Measurements from ENCODE around the gene ZFAND3.
"Not testable (repeated sequence)": the region's sequence is repeated elsewhere in the genome, so short reads cannot be mapped to it uniquely, and the experiment has no call there.

The ZFAND3 gene

DNA sequence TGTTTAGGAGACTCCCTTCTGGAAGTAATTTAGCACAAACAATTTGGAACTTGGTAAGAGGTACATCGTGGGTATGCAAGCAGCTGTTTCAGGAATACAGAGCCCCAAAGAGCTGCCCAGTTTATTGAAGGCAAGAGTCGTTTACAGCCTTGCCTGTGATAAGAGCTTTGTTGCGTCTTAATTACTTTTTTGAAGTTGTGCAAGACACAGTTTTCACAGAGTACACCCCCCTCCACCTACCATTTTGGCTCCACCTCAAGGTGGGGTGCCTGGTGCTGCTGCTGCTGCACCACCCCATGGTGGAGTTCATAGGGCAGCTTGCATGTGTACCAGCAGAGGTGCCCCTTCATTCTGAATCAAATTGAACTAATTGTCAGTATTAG lies 296.1 kb downstream of the ZFAND3 start:
- TF ChIP-seq, protein P1, sequence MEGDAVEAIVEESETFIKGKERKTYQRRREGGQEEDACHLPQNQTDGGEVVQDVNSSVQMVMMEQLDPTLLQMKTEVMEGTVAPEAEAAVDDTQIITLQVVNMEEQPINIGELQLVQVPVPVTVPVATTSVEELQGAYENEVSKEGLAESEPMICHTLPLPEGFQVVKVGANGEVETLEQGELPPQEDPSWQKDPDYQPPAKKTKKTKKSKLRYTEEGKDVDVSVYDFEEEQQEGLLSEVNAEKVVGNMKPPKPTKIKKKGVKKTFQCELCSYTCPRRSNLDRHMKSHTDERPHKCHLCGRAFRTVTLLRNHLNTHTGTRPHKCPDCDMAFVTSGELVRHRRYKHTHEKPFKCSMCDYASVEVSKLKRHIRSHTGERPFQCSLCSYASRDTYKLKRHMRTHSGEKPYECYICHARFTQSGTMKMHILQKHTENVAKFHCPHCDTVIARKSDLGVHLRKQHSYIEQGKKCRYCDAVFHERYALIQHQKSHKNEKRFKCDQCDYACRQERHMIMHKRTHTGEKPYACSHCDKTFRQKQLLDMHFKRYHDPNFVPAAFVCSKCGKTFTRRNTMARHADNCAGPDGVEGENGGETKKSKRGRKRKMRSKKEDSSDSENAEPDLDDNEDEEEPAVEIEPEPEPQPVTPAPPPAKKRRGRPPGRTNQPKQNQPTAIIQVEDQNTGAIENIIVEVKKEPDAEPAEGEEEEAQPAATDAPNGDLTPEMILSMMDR (IDR thresholded peaks at IDR 0.05; ENCODE audit: low read depth, low read length), result no peak
- H3K36me3 ChIP-seq, result peaks cover 15% of the 10 kb centered on the region
- H3K4me3 ChIP-seq (ENCODE audit: low read depth, low read length), result no peak overlapping the region
- no peaks in the 10 kb centered on the region for H3K27me3 ChIP-seq (ENCODE audit: insufficient read depth, low read depth, severe bottlenecking)
- H3K9me3 ChIP-seq (ENCODE audit: severe bottlenecking), result no peaks in the 10 kb centered on the region
- no peak overlapping the region for H3K27ac ChIP-seq
- DNase-seq, result no peak

DNA sequence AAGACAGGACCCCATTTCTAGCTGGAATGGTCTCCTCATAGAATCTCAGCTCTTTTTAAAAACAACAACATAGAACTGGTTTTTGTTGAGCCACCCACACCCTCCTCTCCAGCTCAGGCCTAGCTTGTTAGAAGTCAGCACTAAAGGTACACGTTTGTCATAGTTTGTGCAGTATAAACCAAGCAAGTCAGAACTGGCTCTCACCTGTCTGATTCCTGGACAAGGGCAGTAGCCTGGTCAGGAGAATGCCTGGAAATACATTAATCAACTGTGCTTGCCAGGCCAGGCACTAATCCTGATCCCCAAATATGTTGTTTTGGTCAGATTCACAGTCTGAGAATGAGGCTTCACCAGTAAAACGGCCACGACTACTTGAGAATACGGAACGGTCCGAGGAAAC lies 296.7 kb downstream of the ZFAND3 start:
- Histone ChIP-seq H3K4me3 (ENCODE audit: low read depth, low read length) (no peak overlapping the region), H3K27me3 (ENCODE audit: insufficient read depth, low read depth, severe bottlenecking) (no peaks in the 10 kb centered on the region), H3K27ac (no peak overlapping the region), H3K36me3 (peaks cover 22% of the 10 kb centered on the region), H3K9me3 (ENCODE audit: severe bottlenecking) (no peaks in the 10 kb centered on the region)
- no peak for DNase-seq
- TF ChIP-seq, protein P1 (IDR thresholded peaks at IDR 0.05; ENCODE audit: low read depth, low read length), result no peak

DNA sequence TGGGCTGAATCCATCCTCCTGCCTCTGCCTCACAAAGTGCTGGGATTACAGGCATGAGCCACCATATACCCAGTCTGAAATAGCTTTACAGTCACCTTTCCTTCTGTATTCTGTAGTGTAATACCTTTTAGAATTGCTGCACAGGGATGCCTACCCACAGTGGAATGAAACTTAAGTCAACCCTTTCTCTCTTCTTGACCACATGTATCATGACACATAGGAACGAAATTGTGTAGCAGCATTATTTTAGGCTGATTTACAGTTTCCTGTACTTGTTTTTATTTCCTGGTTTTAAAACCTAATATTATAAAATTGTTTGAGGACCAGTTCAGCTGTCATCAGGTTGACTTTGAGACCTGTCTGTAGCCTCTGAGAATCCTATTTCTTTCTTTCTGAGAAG lies 297.8 kb downstream of the ZFAND3 start:
- Histone ChIP-seq H3K9me3 (ENCODE audit: severe bottlenecking) (no peaks in the 10 kb centered on the region), H3K36me3 (peaks cover 29% of the 10 kb centered on the region)

DNA sequence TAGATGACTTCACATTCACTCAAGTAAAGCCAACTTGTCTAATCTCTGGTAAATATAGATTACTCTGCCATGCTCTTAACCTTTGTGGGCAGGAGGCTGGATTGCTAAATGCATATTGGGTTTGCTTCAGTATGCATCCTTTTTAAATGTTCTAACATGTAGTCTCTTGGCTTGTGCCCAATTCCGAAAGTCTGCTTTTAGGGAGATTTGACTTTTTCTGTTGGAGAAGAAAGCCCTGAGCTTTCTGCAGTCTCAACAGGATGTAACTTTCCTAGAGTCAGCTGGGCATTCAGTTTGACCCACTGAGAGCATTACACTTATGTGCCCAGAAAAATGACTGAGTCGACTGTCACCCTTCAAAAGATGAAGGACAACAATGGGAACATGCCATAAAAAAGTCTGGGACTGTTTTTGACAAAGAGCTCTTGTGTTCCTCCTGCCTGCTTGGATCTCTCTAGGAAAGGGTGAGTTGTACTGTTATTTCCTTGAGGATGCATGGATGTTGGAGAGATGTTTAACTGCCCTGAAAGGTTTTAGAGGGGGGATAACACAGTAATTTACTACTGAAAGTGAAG lies 299.4 kb downstream of the ZFAND3 start:
- DNase-seq, result no peak
- Histone ChIP-seq H3K36me3 (peaks cover 41% of the 10 kb centered on the region), H3K27me3 (ENCODE audit: insufficient read depth, low read depth, severe bottlenecking) (no peaks in the 10 kb centered on the region), H3K27ac (no peak overlapping the region; the same call in 1 of the 2 replicates), H3K4me3 (ENCODE audit: low read depth, low read length) (no peak overlapping the region), H3K9me3 (ENCODE audit: severe bottlenecking) (no peaks in the 10 kb centered on the region)
- TF ChIP-seq, protein P1 (IDR thresholded peaks at IDR 0.05; ENCODE audit: low read depth, low read length), result no peak

More for the DNA sequence above, 297.8 kb downstream of the ZFAND3 start:
- Histone ChIP-seq H3K4me3 (ENCODE audit: low read depth, low read length) (no peak overlapping the region), H3K27ac (no peak overlapping the region), H3K27me3 (ENCODE audit: insufficient read depth, low read depth, severe bottlenecking) (no peaks in the 10 kb centered on the region)
- DNase-seq, result no peak
- TF ChIP-seq, protein P1 (IDR thresholded peaks at IDR 0.05; ENCODE audit: low read depth, low read length), result no peak

DNA sequence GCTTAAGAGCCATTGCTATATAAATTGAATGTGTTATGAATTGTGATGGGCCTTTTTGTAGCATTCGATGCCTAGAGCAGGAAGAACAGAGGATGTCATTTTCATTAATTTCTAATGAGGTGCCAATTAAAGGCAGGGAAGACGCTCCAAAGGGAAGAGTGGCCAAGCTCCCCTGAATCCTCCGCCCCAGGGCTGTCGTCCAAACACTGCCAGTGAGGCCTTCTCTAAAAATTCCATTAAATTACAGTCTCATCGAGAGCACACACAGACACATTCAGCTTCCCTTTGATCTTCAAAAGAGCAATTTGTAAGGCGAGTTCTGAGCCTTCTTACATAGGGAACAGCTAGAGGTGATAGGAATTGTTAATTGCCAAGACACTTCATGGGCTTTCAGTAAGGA lies 300.0 kb downstream of the ZFAND3 start:
- TF ChIP-seq, protein P1 (IDR thresholded peaks at IDR 0.05; ENCODE audit: low read depth, low read length), result no peak
- Histone ChIP-seq H3K27me3 (ENCODE audit: insufficient read depth, low read depth, severe bottlenecking) (no peaks in the 10 kb centered on the region), H3K27ac (no peak overlapping the region), H3K4me3 (ENCODE audit: low read depth, low read length) (no peak overlapping the region), H3K9me3 (ENCODE audit: severe bottlenecking) (no peaks in the 10 kb centered on the region), H3K36me3 (peaks cover 41% of the 10 kb centered on the region)
- no peak for DNase-seq

DNA sequence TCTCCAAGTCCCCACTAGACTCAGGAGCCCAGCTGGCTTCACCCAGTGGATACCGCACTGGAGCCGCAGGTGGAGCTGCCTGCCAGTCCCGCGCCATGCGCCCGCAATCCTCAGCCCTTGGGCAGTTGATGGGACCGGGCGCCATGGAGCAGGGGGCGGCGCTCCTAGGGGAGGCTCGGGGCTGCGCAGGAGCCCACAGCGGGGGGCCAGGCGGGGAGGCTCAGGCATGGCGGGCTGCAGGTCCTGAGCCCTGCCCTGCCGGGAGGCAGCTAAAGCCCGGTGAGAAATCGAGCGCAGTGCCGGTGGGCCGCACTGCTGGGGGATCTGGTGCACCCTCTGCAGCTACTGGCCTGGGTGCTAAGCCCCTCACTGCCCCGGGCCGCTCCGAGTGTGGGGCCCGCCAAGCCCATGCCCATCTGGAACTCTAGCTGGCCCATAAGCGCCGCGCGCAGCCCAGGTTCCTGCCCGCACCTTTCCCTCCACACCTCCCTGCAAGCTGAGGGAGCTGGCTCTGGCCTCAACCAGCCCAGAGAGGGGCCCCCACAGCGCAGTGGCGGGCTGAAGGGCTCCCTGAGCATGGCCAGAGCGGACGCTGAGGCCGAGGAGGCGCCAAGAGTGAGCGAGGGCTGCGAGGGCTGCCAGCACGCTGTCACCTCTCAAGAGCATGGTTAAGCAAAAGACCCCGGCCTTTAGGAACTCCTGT lies 304.8 kb downstream of the ZFAND3 start:
- not testable (repeated sequence) for H3K9me3 ChIP-seq (ENCODE audit: severe bottlenecking); H3K27ac ChIP-seq; H3K4me3 ChIP-seq (ENCODE audit: low read depth, low read length); H3K27me3 ChIP-seq (ENCODE audit: insufficient read depth, low read depth, severe bottlenecking); DNase-seq
- H3K36me3 ChIP-seq, result peaks cover 39% of the 10 kb centered on the region

Data from WERI-Rb-1 (cell line).